HepG2 (cell line): ENCODE measurements around the gene MYL3. TPM values are rescaled to one million over a fixed set of nuclear protein-coding genes. Genes with fewer than 3 reads are reported as not detected.

ENCODE experiments used
- AFF4 ChIP-seq: sonication (generic); formaldehyde crosslinking; IDR thresholded peaks from 2 replicates; pipeline ENCODE4 v1.4.0; 2020; ENCODE audit warnings: missing genetic modification reagents
- BATF2 ChIP-seq: sonication (generic); formaldehyde crosslinking; IDR thresholded peaks from 2 replicates; pipeline ENCODE4 v1.8.0; 2022; ENCODE audit warnings: mild to moderate bottlenecking, missing genetic modification reagents, moderate library complexity
- DNMT3B ChIP-seq: conservative IDR thresholded peaks from 2 replicates; pipeline ENCODE4 v1.6.1; 2016; ENCODE audit warnings: missing biosample characterization, control low read depth
- E2F5 ChIP-seq: sonication (generic); formaldehyde crosslinking; conservative IDR thresholded peaks from 2 replicates; pipeline ENCODE4 v1.4.0; 2020; ENCODE audit warnings: missing genetic modification reagents
- EEA1 ChIP-seq: sonication (generic); formaldehyde crosslinking; IDR thresholded peaks from 2 replicates; pipeline ENCODE4 v1.5.1; 2020; ENCODE audit warnings: mild to moderate bottlenecking, missing genetic modification reagents, borderline replicate concordance
- IKZF4 ChIP-seq: sonication (generic); formaldehyde crosslinking; IDR thresholded peaks from 2 replicates; pipeline ENCODE4 v1.5.1; 2020; ENCODE audit warnings: borderline replicate concordance, mild to moderate bottlenecking, low read depth, missing genetic modification reagents; ENCODE audit errors: not compliant biosample characterization
- KDM1A ChIP-seq: IDR thresholded peaks from 2 replicates; pipeline ENCODE4 v1.6.1; 2016; ENCODE audit warnings: missing compliant biosample characterization
- NFRKB ChIP-seq: fragments of 450-650 bp; IDR thresholded peaks from 2 replicates; pipeline ENCODE4 v1.6.1; 2017
- PRDM4 ChIP-seq: sonication (generic); formaldehyde crosslinking; IDR thresholded peaks from 2 replicates; pipeline ENCODE4 v1.9.0; 2021; ENCODE audit warnings: missing genetic modification reagents, borderline replicate concordance
- RBFOX2 ChIP-seq: fragments of 200-400 bp; formaldehyde crosslinking; IDR thresholded peaks from 2 replicates; pipeline ENCODE4 v1.6.1; 2017; ENCODE audit warnings: low read depth, mild to moderate bottlenecking, low read length
- SMC3 ChIP-seq: IDR thresholded peaks from 2 replicates; pipeline ENCODE4 v1.6.1; 2011; ENCODE audit warnings: low read length, improper control_type of control experiment
- TAF1 ChIP-seq: sonication (generic); formaldehyde crosslinking; IDR thresholded peaks from 2 replicates; pipeline ENCODE4 v1.4.0; 2020; ENCODE audit warnings: missing genetic modification reagents
- TBL1XR1 ChIP-seq: fragments of 150-350 bp; IDR thresholded peaks from 2 replicates; pipeline ENCODE4 v1.6.1; 2014; ENCODE audit warnings: borderline replicate concordance, low read length; ENCODE audit not compliant: partially characterized antibody
- ZHX1 ChIP-seq: sonication (generic); formaldehyde crosslinking; IDR thresholded peaks from 2 replicates; pipeline ENCODE4 v1.8.1; 2022; ENCODE audit warnings: low read depth, mild to moderate bottlenecking, missing genetic modification reagents
- ZNF33B ChIP-seq: sonication (generic); formaldehyde crosslinking; IDR thresholded peaks from 2 replicates; pipeline ENCODE4 v1.5.1; 2020; ENCODE audit warnings: mild to moderate bottlenecking, missing genetic modification reagents
- ZNF724P ChIP-seq: sonication (generic); formaldehyde crosslinking; IDR thresholded peaks from 2 replicates; pipeline ENCODE4 v1.8.0; 2022; ENCODE audit warnings: missing genetic modification reagents, borderline replicate concordance
- ZUFSP ChIP-seq: sonication (generic); formaldehyde crosslinking; IDR thresholded peaks from 2 replicates; pipeline ENCODE4 v1.9.0; 2021; ENCODE audit warnings: missing genetic modification reagents, mild to moderate bottlenecking, borderline replicate concordance
- polyA plus RNA-seq, 8 experiments: library from polyadenylated mRNA; depleted of rRNA in 3 of 8; stranded (reverse) in 7 of 8; unstranded in 1 of 8; fragments of >200 nt; fragmentation: Illumina TruSeq in 4 of 8; extraction: Trizol in 4 of 8; gene quantifications; 2 replicates each; pipeline versions ENCODE4 v1.2.1 to v1.2.3, GENCODE V29; 2011 to 2016; ENCODE audit warnings: low read depth in 4 of 8, missing spikeins in 1 of 8, mixed read lengths in 1 of 8; ENCODE audit not compliant: insufficient read depth in 1 of 8
- total RNA-seq, 5 experiments: library from RNA; depleted of rRNA; stranded (reverse); fragments of >200 nt; fragmentation: Illumina TruSeq; extraction: Trizol; gene quantifications; 2 replicates each; pipeline ENCODE4 v1.2.3, GENCODE V29; 2016; ENCODE audit warnings: low read depth in 1 of 5

Gene MYL3
- total and polyA plus RNA-seq, 2 of the 13 experiments (the other 11 are each of a cell fraction or from before 2014, with no cell fraction given): not detected

- TF ChIP-seq PRDM4 (no peak), ZUFSP (no peak), BATF2 (no peak), RBFOX2 (no peak), ZNF33B (CRISPR knock-in tag) (0 out of 2 replicates have a peak, but pooled peaks have one; percentile 56), E2F5 (CRISPR knock-in tag) (no peak), NFRKB (no peak), TBL1XR1 (no peak), SMC3 (peak; percentile 67), EEA1 (CRISPR knock-in tag) (no peak), DNMT3B (CRISPR knock-in tag) (no peak), ZNF724P (no peak), KDM1A (no peak), IKZF4 (CRISPR knock-in tag) (no peak), ZHX1 (no peak), TAF1 (CRISPR knock-in tag) (no peak; the same call in 1 of the 2 replicates), AFF4 (CRISPR knock-in tag) (no peak)
These were observed 46.4 kb upstream of the MYL3 start (continued) for GRCh38 chr3:46909535-46910161.
